IMR-90 (cell line): ENCODE data around the gene UBE2J1. TPM values are rescaled to one million over a fixed set of nuclear protein-coding genes. Genes with fewer than 3 reads are reported as not detected.

Experiments
- ATAC-seq: fragments of 200-7000 bp; cut with Tn5 transposase; 2 replicates; pipeline ENCODE4 v1.9.1; 2020; ENCODE audit warnings: low read depth, mild to moderate bottlenecking, moderate library complexity
- BruUV-seq: library from RNA; stranded (reverse); fragments of 400-500 nt; replicated peaks from 2 replicates; lab custom pipeline; 2021; lab: Mats Ljungman, UMichigan
- CTCF ChIA-PET: fragments of 300-600 bp; formaldehyde crosslinking; extraction: SDS; loops from one replicate; lab custom pipeline; 2021; ENCODE audit warnings: antibody characterized with exemption; lab: Yijun Ruan, JAX
- POLR2A ChIA-PET: fragments of 300-600 bp; sonication (Branson Sonifier 250); formaldehyde crosslinking; loops from one replicate; lab custom pipeline; 2022; ENCODE audit warnings: antibody characterized with exemption; ENCODE audit not compliant: unreplicated experiment; lab: Charles Lee
- DNase-seq: peaks from one replicate; pipeline ENCODE4 v3.0.0; 2013
- H2AFZ ChIP-seq: replicated peaks from 2 replicates; pipeline ENCODE3; 2013; ENCODE audit warnings: low read length, mild to moderate bottlenecking; ENCODE audit not compliant: poor library complexity
- H2AK5ac ChIP-seq: 2 replicates; pipeline ENCODE4 v1.6.1; 2013; ENCODE audit warnings: low read depth, low read length, inconsistent platforms
- H2AK9ac ChIP-seq: replicated peaks from 2 replicates; pipeline ENCODE3; 2013; ENCODE audit warnings: mild to moderate bottlenecking, low read depth, low read length, moderate library complexity; ENCODE audit not compliant: poor library complexity
- H2BK120ac ChIP-seq: 2 replicates; pipeline ENCODE4 v1.6.1; 2013; ENCODE audit warnings: low read depth, low read length, inconsistent platforms
- H2BK15ac ChIP-seq: 3 replicates; pipeline ENCODE4 v1.6.1; 2013; ENCODE audit warnings: low read depth, low read length, inconsistent platforms
- H2BK20ac ChIP-seq: 2 replicates; pipeline ENCODE4 v1.6.1; 2013; ENCODE audit warnings: low read depth, mild to moderate bottlenecking, inconsistent platforms, low read length, moderate library complexity
- H2BK5ac ChIP-seq: 2 replicates; pipeline ENCODE4 v1.6.1; 2013; ENCODE audit warnings: mild to moderate bottlenecking, low read depth, low read length, inconsistent platforms; ENCODE audit not compliant: poor library complexity, severe bottlenecking
- H3K14ac ChIP-seq: replicated peaks from 2 replicates; pipeline ENCODE4 v1.6.1; 2013; ENCODE audit warnings: low read depth, low read length, inconsistent platforms
- H3K18ac ChIP-seq: 2 replicates; pipeline ENCODE4 v1.6.1; 2013; ENCODE audit warnings: low read depth, low read length, control low read depth
- H3K23ac ChIP-seq: 2 replicates; pipeline ENCODE4 v1.6.1; 2013; ENCODE audit warnings: low read depth, low read length, inconsistent platforms
- H3K27ac ChIP-seq: 2 replicates; pipeline ENCODE4 v1.5.1; 2013; ENCODE audit warnings: mild to moderate bottlenecking, control low read depth, low read length; ENCODE audit not compliant: insufficient read depth
- H3K27me3 ChIP-seq: 2 replicates; pipeline ENCODE4 v1.6.1; 2013; ENCODE audit warnings: low read length; ENCODE audit not compliant: control insufficient read depth, insufficient read depth
- H3K36me3 ChIP-seq: 2 replicates; pipeline ENCODE4 v1.6.1; 2013; ENCODE audit warnings: low read length, mixed read lengths; ENCODE audit not compliant: control insufficient read depth, insufficient read depth
- H3K4ac ChIP-seq: 2 replicates; pipeline ENCODE4 v1.6.1; 2013; ENCODE audit warnings: low read depth, low read length, inconsistent platforms
- H3K4me1 ChIP-seq: 2 replicates; pipeline ENCODE4 v1.6.1; 2013; ENCODE audit warnings: low read length, mixed read lengths; ENCODE audit not compliant: control insufficient read depth, insufficient read depth
- H3K4me2 ChIP-seq: 2 replicates; pipeline ENCODE4 v1.6.1; 2013; ENCODE audit warnings: low read depth, mild to moderate bottlenecking, control low read depth, low read length, moderate library complexity
- H3K4me3 ChIP-seq: 2 replicates; pipeline ENCODE4 v1.5.1; 2013; ENCODE audit warnings: low read depth, mild to moderate bottlenecking, control low read depth, low read length, moderate library complexity; ENCODE audit not compliant: insufficient read depth
- H3K56ac ChIP-seq: 2 replicates; pipeline ENCODE4 v1.6.1; 2013; ENCODE audit warnings: low read length, inconsistent platforms; ENCODE audit not compliant: insufficient read depth; ENCODE audit errors: extremely low read depth
- H3K79me1 ChIP-seq, 2 experiments: 2 replicates each; pipeline ENCODE4 v1.6.1; 2013; ENCODE audit warnings: low read length in 2 of 2, inconsistent platforms in 1 of 2, low read depth in 1 of 2
- H3K9ac ChIP-seq: 2 replicates; pipeline ENCODE4 v1.6.1; 2013; ENCODE audit warnings: low read depth, low read length, control low read depth
- H3K9me1 ChIP-seq: 2 replicates; pipeline ENCODE4 v1.6.1; 2013; ENCODE audit warnings: low read length, inconsistent platforms; ENCODE audit not compliant: insufficient read depth
- H3K9me3 ChIP-seq: 2 replicates; pipeline ENCODE4 v1.6.1; 2013; ENCODE audit warnings: low read length; ENCODE audit not compliant: control insufficient read depth, insufficient read depth
- H4K20me1 ChIP-seq: 2 replicates; pipeline ENCODE4 v1.6.1; 2013; ENCODE audit warnings: low read length, inconsistent platforms; ENCODE audit not compliant: insufficient read depth
- H4K5ac ChIP-seq: 2 replicates; pipeline ENCODE4 v1.6.1; 2013; ENCODE audit warnings: mild to moderate bottlenecking, low read depth, low read length, control low read depth
- H4K8ac ChIP-seq, 2 experiments: 2 replicates each; pipeline ENCODE4 v1.6.1; 2013; ENCODE audit warnings: low read depth in 2 of 2, low read length in 2 of 2, control low read depth in 1 of 2, inconsistent platforms in 1 of 2
- H4K91ac ChIP-seq: 2 replicates; pipeline ENCODE4 v1.6.1; 2013; ENCODE audit warnings: low read depth, low read length, inconsistent platforms; ENCODE audit not compliant: insufficient read depth
- MXI1 ChIP-seq: IDR thresholded peaks from 2 replicates; pipeline ENCODE4 v1.6.1; 2012; ENCODE audit warnings: low read depth, mild to moderate bottlenecking, low read length, moderate library complexity, borderline replicate concordance
- dilution Hi-C: fragments of 300-500 bp; cut with HindIII; formaldehyde crosslinking; loops from one replicate; pipeline ENCODE4 v1.14.3; 2018; ENCODE audit warnings: low sequenced_read_pairs; ENCODE audit not compliant: unreplicated experiment
- in situ Hi-C: fragments of 300-500 bp; cut with MboI; formaldehyde crosslinking; loops from 3 replicates; pipeline ENCODE4 v1.14.3; 2019; ENCODE audit warnings: low sequenced_read_pairs, inconsistent platforms, mixed read lengths
- intact Hi-C: fragments of 100-400 bp; cut with micrococcal nuclease; formaldehyde crosslinking; loops from 2 replicates; pipeline ENCODE4 v1.10.0; 2022
- polyA plus RNA-seq, 3 experiments: library from polyadenylated mRNA; depleted of rRNA; stranded (reverse); fragments of >200 nt; gene quantifications; 2 replicates each; pipeline ENCODE4 v1.2.3, GENCODE V29; 2012; ENCODE audit warnings: low replicate concordance in 1 of 3
- total RNA-seq: library from RNA; depleted of rRNA; stranded (reverse); fragments of >200 nt; gene quantifications from 2 replicates; pipeline ENCODE4 v1.2.3, GENCODE V29; 2012

UBE2J1 gene
- total and polyA plus RNA-seq, 2 of the 4 experiments (the other 2 are of a cell fraction), result 20.9 to 35.3 TPM

GRCh38 chr6:89392823-89393222 lies 40.3 kb upstream of the UBE2J1 start:
- no peak overlapping the region for H4K5ac ChIP-seq
- no peaks in the 10 kb centered on the region for H4K20me1 ChIP-seq
- no TSS peak for BruUV-seq
- no peaks in the 10 kb centered on the region for H3K27me3 ChIP-seq
- no peak overlapping the region for H3K4me3 ChIP-seq
- H3K4me1 ChIP-seq, result no peaks in the 10 kb centered on the region
- H3K27ac ChIP-seq, result no peak overlapping the region
- H3K14ac ChIP-seq, result no peak overlapping the region
- dilution Hi-C loops, result no loop called here
- no peaks in the 10 kb centered on the region for H3K79me1 ChIP-seq
- intact Hi-C loops, result no loop called here
- no peak overlapping the region for H2BK20ac ChIP-seq
- ChIA-PET CTCF (no interaction called here), POLR2A (no interaction called here)
- H3K4ac ChIP-seq, result no peak overlapping the region
- no peak overlapping the region for H3K9ac ChIP-seq
- no peak overlapping the region for H2BK15ac ChIP-seq
- no peak for TF ChIP-seq MXI1
- DNase-seq (no peak), ATAC-seq (no peak)
- no peak overlapping the region for H4K8ac ChIP-seq
- H3K18ac ChIP-seq, result no peak overlapping the region
- H2AFZ ChIP-seq, result no peak overlapping the region
- H3K36me3 ChIP-seq, result no peaks in the 10 kb centered on the region
- H4K91ac ChIP-seq, result no peak overlapping the region
- no peak overlapping the region for H3K23ac ChIP-seq
- no peak overlapping the region for H2BK5ac ChIP-seq
- no peak overlapping the region for H2AK5ac ChIP-seq
- no peak overlapping the region for H2BK120ac ChIP-seq
- in situ Hi-C loops, result no loop called here
- no peaks in the 10 kb centered on the region; the same call in 1 of the 2 replicates for H3K9me1 ChIP-seq
- no peak overlapping the region for H2AK9ac ChIP-seq
- no peak overlapping the region for H3K4me2 ChIP-seq
- H3K9me3 ChIP-seq, result no peaks in the 10 kb centered on the region
- no peak overlapping the region for H3K56ac ChIP-seq
